Keratinocyte (primary cell): ENCODE results near the gene GRB10. TPM values are rescaled to one million over a fixed set of nuclear protein-coding genes. Genes with fewer than 3 reads are reported as not detected.

Experiments used
- DNase-seq: peaks from one replicate; pipeline ENCODE4 v3.0.0-alpha.2; 2011; ENCODE audit warnings: low read depth, missing footprints, low spot score
- FAIRE-seq: peaks from 2 replicates; lab custom pipeline; 2011; peaks lifted over from hg19 to GRCh38; lab: Jason Lieb, UNC
- H2AFZ ChIP-seq: 2 replicates; pipeline ENCODE4 v1.6.0; 2012; ENCODE audit warnings: low read length, control low read depth, inconsistent platforms; ENCODE audit not compliant: control insufficient read depth
- H3K27ac ChIP-seq: 2 replicates; pipeline ENCODE4 v1.5.1; 2011; ENCODE audit warnings: low read length; ENCODE audit not compliant: control insufficient read depth, insufficient read depth
- H3K27me3 ChIP-seq: 3 replicates; pipeline ENCODE4 v1.6.0; 2011; ENCODE audit warnings: low read length; ENCODE audit not compliant: control insufficient read depth, insufficient read depth; ENCODE audit errors: extremely low read depth
- H3K36me3 ChIP-seq, 2 experiments: 2 replicates in 1 of 2; 3 replicates in 1 of 2; pipeline ENCODE4 v1.5.1; 2011; ENCODE audit warnings: low read length in 2 of 2, mild to moderate bottlenecking in 1 of 2; ENCODE audit not compliant: control insufficient read depth in 2 of 2, insufficient read depth in 2 of 2; ENCODE audit errors: extremely low read depth in 1 of 2
- H3K4me1 ChIP-seq: 3 replicates; pipeline ENCODE4 v1.5.1; 2011; ENCODE audit warnings: low read length; ENCODE audit not compliant: control insufficient read depth, insufficient read depth; ENCODE audit errors: extremely low read depth
- H3K4me2 ChIP-seq: 3 replicates; pipeline ENCODE4 v1.6.0; 2011; ENCODE audit warnings: low read depth, low read length; ENCODE audit not compliant: control insufficient read depth, insufficient read depth; ENCODE audit errors: extremely low read depth
- H3K4me3 ChIP-seq, 3 experiments: fragments of 200-600 bp in 1 of 3; sonication (generic) in 1 of 3; 2 replicates in 2 of 3; 3 replicates in 1 of 3; pipeline ENCODE4 v1.5.1; 2011 to 2016; ENCODE audit warnings: low read length in 3 of 3, mild to moderate bottlenecking in 3 of 3, control low read depth in 2 of 3, inconsistent platforms in 1 of 3, low read depth in 1 of 3, mixed read lengths in 1 of 3, mixed run types in 1 of 3, moderate library complexity in 1 of 3; ENCODE audit not compliant: control insufficient read depth in 2 of 3, insufficient read depth in 2 of 3; ENCODE audit errors: extremely low read depth in 1 of 3
- H3K79me2 ChIP-seq: 2 replicates; pipeline ENCODE4 v1.6.0; 2012; ENCODE audit warnings: low read length; ENCODE audit not compliant: control insufficient read depth, insufficient read depth
- H3K9ac ChIP-seq: 3 replicates; pipeline ENCODE4 v1.6.0; 2011; ENCODE audit warnings: low read length; ENCODE audit not compliant: control insufficient read depth, insufficient read depth; ENCODE audit errors: extremely low read depth
- H3K9me1 ChIP-seq: 3 replicates; pipeline ENCODE4 v1.6.0; 2011; ENCODE audit warnings: low read length; ENCODE audit not compliant: control insufficient read depth, insufficient read depth; ENCODE audit errors: extremely low read depth
- H3K9me3 ChIP-seq: 2 replicates; pipeline ENCODE4 v1.5.1; 2012; ENCODE audit warnings: low read depth, low read length; ENCODE audit not compliant: control insufficient read depth
- H4K20me1 ChIP-seq: 3 replicates; pipeline ENCODE4 v1.6.0; 2011; ENCODE audit warnings: low read length; ENCODE audit not compliant: control insufficient read depth, insufficient read depth; ENCODE audit errors: extremely low read depth
- EZH2 ChIP-seq: IDR thresholded peaks from one replicate; pipeline ENCODE4 v1.6.1; 2012; ENCODE audit warnings: inconsistent platforms, mild to moderate bottlenecking, low read length, moderate library complexity
- dilution Hi-C: fragments of 300-500 bp; cut with MboI; formaldehyde crosslinking; loops from one replicate; pipeline ENCODE4 v1.7.0; 2020; ENCODE audit warnings: low sequenced_read_pairs; ENCODE audit not compliant: extremely low pct_ligation_motif_present
- polyA plus RNA-seq, 5 experiments: library from polyadenylated mRNA; depleted of rRNA in 3 of 5; stranded (reverse) in 3 of 5; stranded (forward) in 1 of 5; unstranded in 1 of 5; fragments of >200 nt; gene quantifications; 1 replicate in 1 of 5; 2 replicates in 3 of 5; 3 replicates in 1 of 5; pipeline versions ENCODE4 v1.2.1 to v1.2.3, GENCODE V29; 2011 to 2012; ENCODE audit warnings: missing spikeins in 2 of 5, low read depth in 1 of 5, low replicate concordance in 1 of 5
- TF ChIP-seq, protein P1 (sequence below), 3 experiments: IDR thresholded peaks in 1 of 3; conservative IDR thresholded peaks in 1 of 3; optimal IDR thresholded peaks in 1 of 3; 2 replicates in 2 of 3; 3 replicates in 1 of 3; pipeline versions ENCODE3 to v1.5.1; 2011; ENCODE audit warnings: low read length in 3 of 3, mild to moderate bottlenecking in 3 of 3, moderate library complexity in 2 of 3, control low read depth in 1 of 3, inconsistent platforms in 1 of 3; ENCODE audit not compliant: insufficient read depth in 2 of 3; ENCODE audit errors: extremely low read depth in 1 of 3

The GRB10 gene
- polyA plus RNA-seq, 1 donor (not counting 4 experiments of a cell fraction or from before 2014, with no cell fraction given): 4.4 TPM

DNA sequence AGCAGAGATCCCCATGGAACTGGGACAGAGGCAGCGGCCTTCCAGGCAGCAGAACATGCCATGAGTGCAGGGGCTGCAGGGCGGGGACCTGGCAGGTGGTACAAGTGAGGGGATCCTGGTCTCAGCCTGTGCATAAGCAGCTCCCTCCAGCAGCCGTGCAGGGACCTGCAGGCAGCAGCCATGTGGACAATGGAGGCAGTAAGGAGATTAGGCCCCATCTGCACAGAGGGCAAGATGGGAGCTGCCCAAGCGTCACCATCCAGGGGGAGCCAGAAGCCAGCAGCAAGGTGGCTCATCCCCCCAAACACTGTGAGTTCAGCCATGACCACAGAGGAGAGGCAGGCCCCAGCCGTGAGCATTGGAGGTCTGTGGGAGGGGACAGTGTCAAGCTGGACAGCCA, 220.6 kb downstream of the GRB10 start:
- Histone ChIP-seq H3K79me2 (no peaks in the 10 kb centered on the region), H3K9me1 (no peaks in the 10 kb centered on the region), H3K4me2 (no peak overlapping the region), H3K4me1 (no peaks in the 10 kb centered on the region), H3K27me3 (peaks cover 43% of the 10 kb centered on the region), H2AFZ (no peak overlapping the region), H4K20me1 (no peaks in the 10 kb centered on the region), H3K27ac (no peak overlapping the region), H3K9ac (no peak overlapping the region), H3K4me3 (no peak overlapping the region), H3K9me3 (no peaks in the 10 kb centered on the region), H3K36me3 (no peaks in the 10 kb centered on the region)
- TF ChIP-seq EZH2: no peak
- TF ChIP-seq, protein P1, sequence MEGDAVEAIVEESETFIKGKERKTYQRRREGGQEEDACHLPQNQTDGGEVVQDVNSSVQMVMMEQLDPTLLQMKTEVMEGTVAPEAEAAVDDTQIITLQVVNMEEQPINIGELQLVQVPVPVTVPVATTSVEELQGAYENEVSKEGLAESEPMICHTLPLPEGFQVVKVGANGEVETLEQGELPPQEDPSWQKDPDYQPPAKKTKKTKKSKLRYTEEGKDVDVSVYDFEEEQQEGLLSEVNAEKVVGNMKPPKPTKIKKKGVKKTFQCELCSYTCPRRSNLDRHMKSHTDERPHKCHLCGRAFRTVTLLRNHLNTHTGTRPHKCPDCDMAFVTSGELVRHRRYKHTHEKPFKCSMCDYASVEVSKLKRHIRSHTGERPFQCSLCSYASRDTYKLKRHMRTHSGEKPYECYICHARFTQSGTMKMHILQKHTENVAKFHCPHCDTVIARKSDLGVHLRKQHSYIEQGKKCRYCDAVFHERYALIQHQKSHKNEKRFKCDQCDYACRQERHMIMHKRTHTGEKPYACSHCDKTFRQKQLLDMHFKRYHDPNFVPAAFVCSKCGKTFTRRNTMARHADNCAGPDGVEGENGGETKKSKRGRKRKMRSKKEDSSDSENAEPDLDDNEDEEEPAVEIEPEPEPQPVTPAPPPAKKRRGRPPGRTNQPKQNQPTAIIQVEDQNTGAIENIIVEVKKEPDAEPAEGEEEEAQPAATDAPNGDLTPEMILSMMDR (optimal IDR thresholded peaks at IDR 0.05 in 1 of 3, IDR thresholded peaks at IDR 0.05 in 1 of 3, conservative IDR thresholded peaks at IDR 0.05 in 1 of 3; ENCODE audit: extremely low read depth in 1 of 3, insufficient read depth in 2 of 3, low read length in 3 of 3): no peak
- FAIRE-seq: no peak
- DNase-seq: no peak
- dilution Hi-C loops: no loop called here

DNA sequence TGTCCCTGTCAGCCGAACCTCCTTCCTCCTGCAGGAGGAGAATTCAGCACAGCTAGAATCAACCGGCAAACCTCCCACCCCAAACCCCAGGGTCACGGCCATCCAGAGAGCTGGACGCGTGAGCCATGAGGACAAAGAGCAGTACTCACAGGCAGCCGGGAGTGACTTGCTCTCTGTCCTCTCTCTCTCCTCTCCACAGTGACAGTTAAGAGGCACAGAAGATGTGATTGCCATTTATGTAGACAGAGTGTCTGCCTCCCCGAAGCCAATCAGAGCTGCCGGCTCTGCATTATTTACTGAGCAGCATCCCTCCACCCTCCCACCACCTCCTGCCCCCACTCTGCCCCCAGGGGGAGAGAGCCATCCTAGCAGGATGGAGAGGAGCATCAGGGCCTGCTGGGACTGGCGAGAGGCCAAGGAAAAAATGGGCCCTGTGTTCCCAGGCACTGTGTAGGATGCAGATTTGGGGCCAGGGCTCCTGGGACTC, 221.8 kb downstream of the GRB10 start:
- no peak overlapping the region for H3K9ac ChIP-seq
- DNase-seq (no peak), FAIRE-seq (no peak)
- TF ChIP-seq EZH2: no peak
- TF ChIP-seq, protein P1 (optimal IDR thresholded peaks at IDR 0.05 in 1 of 3, IDR thresholded peaks at IDR 0.05 in 1 of 3, conservative IDR thresholded peaks at IDR 0.05 in 1 of 3; ENCODE audit: extremely low read depth in 1 of 3, insufficient read depth in 2 of 3, low read length in 3 of 3): no peak
- no peak overlapping the region for H2AFZ ChIP-seq
- no peaks in the 10 kb centered on the region for H3K9me3 ChIP-seq
- H3K4me2 ChIP-seq: no peak overlapping the region
- no peak overlapping the region for H3K27ac ChIP-seq
- peaks cover 45% of the 10 kb centered on the region for H3K27me3 ChIP-seq
- H3K4me1 ChIP-seq: no peaks in the 10 kb centered on the region
- no peaks in the 10 kb centered on the region for H3K36me3 ChIP-seq
- no peak overlapping the region for H3K4me3 ChIP-seq
- H3K9me1 ChIP-seq: no peaks in the 10 kb centered on the region
- H4K20me1 ChIP-seq: no peaks in the 10 kb centered on the region
- H3K79me2 ChIP-seq: no peaks in the 10 kb centered on the region
- dilution Hi-C loops: no loop called here
